ENCODE measurements around the gene HPSE2.

- TF ChIP-seq CTCF (IDR thresholded peaks at IDR 0.05; ENCODE audit: low read depth, low read length) = no peak
- TF ChIP-seq MYC (IDR thresholded peaks at IDR 0.05; ENCODE audit: low read depth, low read length) = no peak
- TF ChIP-seq MAX (IDR thresholded peaks at IDR 0.05; ENCODE audit: low read depth, low read length) = peak; percentile 45
- TF ChIP-seq POLR2A (IDR thresholded peaks at IDR 0.05; ENCODE audit: extremely low read depth, insufficient read length) = no peak
Measured at GRCh38 chr10:99115703-99116102, 119.9 kb downstream of the HPSE2 start.
